Body of pancreas (tissue), 4 donors: Measurements from ENCODE around the gene TULP4. TPM values are rescaled to one million over a fixed set of nuclear protein-coding genes. Genes with fewer than 3 reads are reported as not detected.

Experiments used
- ATAC-seq: fragments of 150-250 bp; one replicate; pipeline ENCODE4 v1.9.1; 2016
- DNase-seq, 4 donors: peaks; one replicate each; pipeline ENCODE4 v3.0.0-alpha.2; 2019
- H3K27ac ChIP-seq, 4 donors: fragments of 200-600 bp; sonication (generic); 1 replicate in 3 of 4; 2 replicates in 1 of 4; pipeline versions ENCODE4 v1.5.1 to v1.6.1; 2016 to 2019; ENCODE audit warnings: mild to moderate bottlenecking in 1 of 4, mixed read lengths in 1 of 4, moderate library complexity in 1 of 4
- H3K27me3 ChIP-seq, 2 donors: fragments of 200-600 bp; sonication (generic); one replicate each; pipeline ENCODE4 v1.6.0; 2016; ENCODE audit warnings: mild to moderate bottlenecking in 1 of 2
- H3K36me3 ChIP-seq, 2 donors: fragments of 200-600 bp; sonication (generic); replicated peaks in 1 of 2; 2 replicates each; pipeline ENCODE4 v1.5.1; 2016; ENCODE audit warnings: low read depth in 2 of 2; ENCODE audit not compliant: insufficient read depth in 1 of 2
- H3K4me1 ChIP-seq: fragments of 200-600 bp; sonication (generic); one replicate; pipeline ENCODE4 v1.6.0; 2016
- H3K4me3 ChIP-seq, 2 donors: fragments of 200-600 bp; sonication (generic); 1 replicate in 1 of 2; 2 replicates in 1 of 2; pipeline ENCODE4 v1.5.1; 2016 to 2019
- H3K9me3 ChIP-seq, 3 donors: fragments of 200-600 bp; sonication (generic); 1 replicate in 2 of 3; 2 replicates in 1 of 3; pipeline ENCODE4 v1.5.1; 2016
- CTCF ChIP-seq, 7 experiments: fragments of 450-650 bp in 4 of 7; fragments of 200-600 bp in 3 of 7; sonication (generic) in 3 of 7; IDR thresholded peaks; one replicate each; pipeline ENCODE4 v1.5.1; 2016 to 2019; ENCODE audit warnings: antibody characterized with exemption in 7 of 7
- POLR2A ChIP-seq, 3 donors: fragments of 450-650 bp; IDR thresholded peaks; one replicate each; pipeline ENCODE4 v1.6.1; 2016; ENCODE audit warnings: antibody characterized with exemption in 3 of 3, mild to moderate bottlenecking in 2 of 3
- WGBS, 2 donors: methylation state at CpG; one replicate each; pipeline ENCODE4 v1.1.5; 2017; 5-methylcytosine and 5-hydroxymethylcytosine counted together
- intact Hi-C: fragments of 100-400 bp; cut with DNase I; formaldehyde crosslinking; loops from one replicate; pipeline ENCODE4 v1.15.1; 2023
- total RNA-seq, 2 donors: library from RNA; depleted of rRNA; stranded (reverse); fragments of >200 nt; gene quantifications; one replicate each; pipeline ENCODE4 v1.1.0, GENCODE V29; 2016

TULP4 gene
- total RNA-seq, 2 donors from 2014 or later = 81.2 to 92.3 TPM

GRCh38 chr6:158417760-158418098 lies 105.5 kb downstream of the TULP4 start:
- Histone ChIP-seq H3K4me3 (no peak overlapping the region), H3K27me3 (no peaks in the 10 kb centered on the region), H3K9me3 (no peaks in the 10 kb centered on the region), H3K4me1 (no peaks in the 10 kb centered on the region), H3K36me3 (no peaks in the 10 kb centered on the region), H3K27ac (no peak overlapping the region)
- WGBS, 2 donors = 60 to 63% methylated on average over 1 of the region's 1 CpG
- intact Hi-C loops = no loop called here
- DNase-seq (no peak), ATAC-seq (no peak)
- TF ChIP-seq CTCF (IDR thresholded peaks at IDR 0.05) (no peak), POLR2A (IDR thresholded peaks at IDR 0.05) (no peak)

- TF ChIP-seq POLR2A (IDR thresholded peaks at IDR 0.05) (no peak), CTCF (IDR thresholded peaks at IDR 0.05) (no peak)
- WGBS, 2 donors = 89 to 100% methylated on average over 2 of the region's 2 CpGs
- H3K4me3 ChIP-seq = no peak overlapping the region
- no peaks in the 10 kb centered on the region for H3K36me3 ChIP-seq
- intact Hi-C loops = no loop called here
- no peaks in the 10 kb centered on the region for H3K27me3 ChIP-seq
- ATAC-seq (no peak), DNase-seq (no peak)
- H3K27ac ChIP-seq = no peak overlapping the region
- H3K9me3 ChIP-seq = no peaks in the 10 kb centered on the region
- no peaks in the 10 kb centered on the region for H3K4me1 ChIP-seq
Observed at GRCh38 chr6:158418501-158418900, 106.2 kb downstream of the TULP4 start.

GRCh38 chr6:158419339-158419909 lies 107.2 kb downstream of the TULP4 start:
- no peaks in the 10 kb centered on the region for H3K36me3 ChIP-seq
- TF ChIP-seq CTCF (IDR thresholded peaks at IDR 0.05) (no peak), POLR2A (IDR thresholded peaks at IDR 0.05) (no peak)
- H3K27ac ChIP-seq = no peak overlapping the region
- no peaks in the 10 kb centered on the region for H3K9me3 ChIP-seq
- DNase-seq (no peak), ATAC-seq (no peak)
- intact Hi-C loops = no loop called here
- WGBS, 2 donors = 97 to 98% methylated on average over 2 of the region's 2 CpGs
- no peak overlapping the region for H3K4me3 ChIP-seq
- H3K4me1 ChIP-seq = no peaks in the 10 kb centered on the region
- H3K27me3 ChIP-seq = no peaks in the 10 kb centered on the region

- no peaks in the 10 kb centered on the region for H3K27me3 ChIP-seq
- ATAC-seq (no peak), DNase-seq (no peak)
- H3K4me1 ChIP-seq = no peaks in the 10 kb centered on the region
- TF ChIP-seq CTCF (IDR thresholded peaks at IDR 0.05) = no peak
- TF ChIP-seq POLR2A (IDR thresholded peaks at IDR 0.05) = no peak
- no peaks in the 10 kb centered on the region for H3K36me3 ChIP-seq
- 90 to 92% methylated on average over 4 of the region's 4 CpGs for WGBS, 2 donors
- no peaks in the 10 kb centered on the region for H3K9me3 ChIP-seq
- H3K4me3 ChIP-seq = no peak overlapping the region
- no peak overlapping the region for H3K27ac ChIP-seq
- intact Hi-C loops = no loop called here
Observed at GRCh38 chr6:158421381-158421780, 109.1 kb downstream of the TULP4 start.

- 97% methylated on average over 14 to 15 of the region's 15 CpGs for WGBS, 2 donors
- Histone ChIP-seq H3K4me3 (no peak overlapping the region), H3K27me3 (no peaks in the 10 kb centered on the region), H3K9me3 (no peaks in the 10 kb centered on the region), H3K27ac (no peak overlapping the region), H3K36me3 (no peaks in the 10 kb centered on the region), H3K4me1 (no peaks in the 10 kb centered on the region)
- no peak for ATAC-seq
- DNase-seq = no peak
- intact Hi-C loops = no loop called here
- TF ChIP-seq POLR2A (IDR thresholded peaks at IDR 0.05) (no peak), CTCF (IDR thresholded peaks at IDR 0.05) (no peak)
Observed at GRCh38 chr6:158422629-158423238, 110.5 kb downstream of the TULP4 start.
